WTC11 (cell line): ENCODE results near the gene FAM200A. TPM values are rescaled to one million over a fixed set of nuclear protein-coding genes. Genes with fewer than 3 reads are reported as not detected.

ENCODE experiments used
- ATAC-seq: fragments of 200-7000 bp; cut with Tn5 transposase; 2 replicates; pipeline ENCODE4 v1.10.0; 2021; ENCODE audit warnings: mild to moderate bottlenecking, moderate library complexity
- CTCF ChIA-PET: fragments of 300-600 bp; sonication (Branson Sonifier 250); formaldehyde crosslinking; loops from one replicate; lab custom pipeline; 2021; ENCODE audit warnings: antibody characterized with exemption; lab: Charles Lee
- POLR2A ChIA-PET: fragments of 350-600 bp; sonication (Branson Sonifier 250); formaldehyde crosslinking; loops from one replicate; lab custom pipeline; 2021; ENCODE audit warnings: antibody characterized with exemption; lab: Charles Lee
- DNase-seq: peaks from one replicate; pipeline ENCODE4 v3.0.0; 2021; ENCODE audit warnings: low spot score
- H3K27ac Mint-ChIP-seq: 2 replicates; pipeline ENCODE4 v1.8.0; 2021; ENCODE audit warnings: mixed read lengths
- H3K27me3 Mint-ChIP-seq: 2 replicates; pipeline ENCODE4 v1.8.0; 2021; ENCODE audit warnings: low read depth, mild to moderate bottlenecking, moderate library complexity, mixed read lengths
- H3K36me3 Mint-ChIP-seq: 2 replicates; pipeline ENCODE4 v1.8.0; 2021; ENCODE audit warnings: mixed read lengths
- H3K4me1 Mint-ChIP-seq: 2 replicates; pipeline ENCODE4 v1.8.0; 2022; ENCODE audit warnings: mixed read lengths
- H3K4me3 Mint-ChIP-seq: 2 replicates; pipeline ENCODE4 v1.8.0; 2021; ENCODE audit warnings: mild to moderate bottlenecking, moderate library complexity, mixed read lengths
- H3K9me3 Mint-ChIP-seq: 2 replicates; pipeline ENCODE4 v1.8.0; 2021; ENCODE audit warnings: mixed read lengths
- CBFB ChIP-seq: sonication (generic); formaldehyde crosslinking; IDR thresholded peaks from 2 replicates; pipeline ENCODE4 v1.8.1; 2022; ENCODE audit warnings: mild to moderate bottlenecking, low read depth, missing genetic modification reagents
- FOXJ3 ChIP-seq: sonication (generic); formaldehyde crosslinking; IDR thresholded peaks from 2 replicates; pipeline ENCODE4 v1.9.0; 2021; ENCODE audit warnings: missing genetic modification reagents, mild to moderate bottlenecking, borderline replicate concordance
- IRF2 ChIP-seq: sonication (generic); formaldehyde crosslinking; IDR thresholded peaks from 2 replicates; pipeline ENCODE4 v1.8.0; 2022; ENCODE audit warnings: low read depth, missing genetic modification reagents, borderline replicate concordance
- JAZF1 ChIP-seq: fragments of 250-450 bp; sonication (Bioruptor Pico); IDR thresholded peaks from 2 replicates; pipeline ENCODE4 v1.9.0; 2021; ENCODE audit warnings: moderate library complexity, mild to moderate bottlenecking, inconsistent platforms
- NFATC4 ChIP-seq: fragments of 250-450 bp; sonication (Bioruptor Pico); IDR thresholded peaks from 2 replicates; pipeline ENCODE4 v1.9.0; 2021; ENCODE audit warnings: mild to moderate bottlenecking
- NR3C1 ChIP-seq: sonication (generic); formaldehyde crosslinking; conservative IDR thresholded peaks from 2 replicates; pipeline ENCODE4 v1.8.1; 2023; ENCODE audit warnings: low read depth, mild to moderate bottlenecking, missing genetic modification reagents
- TEAD1 ChIP-seq: sonication (generic); formaldehyde crosslinking; IDR thresholded peaks from 2 replicates; pipeline ENCODE4 v1.8.0; 2022; ENCODE audit warnings: mild to moderate bottlenecking, missing genetic modification reagents
- ZNF263 ChIP-seq: sonication (generic); formaldehyde crosslinking; IDR thresholded peaks from 2 replicates; pipeline ENCODE4 v1.8.1; 2022; ENCODE audit warnings: low read depth, mild to moderate bottlenecking, moderate library complexity, missing genetic modification reagents
- total RNA-seq: library from RNA; stranded (reverse); gene quantifications from 3 replicates; pipeline ENCODE4 v1.2.3, GENCODE V29; 2021
- TF ChIP-seq, protein P1 (sequence below): sonication (generic); formaldehyde crosslinking; IDR thresholded peaks from 2 replicates; pipeline ENCODE4 v1.8.1; 2023; ENCODE audit warnings: mild to moderate bottlenecking, missing genetic modification reagents, borderline replicate concordance
- TF ChIP-seq, protein P2 (sequence below): sonication (generic); formaldehyde crosslinking; IDR thresholded peaks from 2 replicates; pipeline ENCODE4 v1.8.0; 2022; ENCODE audit warnings: mild to moderate bottlenecking, missing genetic modification reagents
- TF ChIP-seq, protein P3 (sequence below): sonication (generic); formaldehyde crosslinking; IDR thresholded peaks from 2 replicates; pipeline ENCODE4 v1.8.1; 2023; ENCODE audit warnings: mild to moderate bottlenecking, missing genetic modification reagents
- TF ChIP-seq, protein P4 (sequence below): sonication (generic); formaldehyde crosslinking; IDR thresholded peaks from 2 replicates; pipeline ENCODE4 v1.8.0; 2023; ENCODE audit warnings: mild to moderate bottlenecking, missing genetic modification reagents
- TF ChIP-seq, protein P5 (sequence below): sonication (generic); formaldehyde crosslinking; IDR thresholded peaks from 2 replicates; pipeline ENCODE4 v1.8.0; 2023; ENCODE audit warnings: missing genetic modification reagents
- TF ChIP-seq, protein P6 (sequence below): sonication (generic); formaldehyde crosslinking; IDR thresholded peaks from 2 replicates; pipeline ENCODE4 v1.8.1; 2022; ENCODE audit warnings: missing genetic modification reagents, borderline replicate concordance
- TF ChIP-seq, protein P7 (sequence below): fragments of 250-450 bp; sonication (Bioruptor Pico); conservative IDR thresholded peaks from 2 replicates; pipeline ENCODE4 v1.9.0; 2021; ENCODE audit warnings: mild to moderate bottlenecking
- TF ChIP-seq, protein P8 (sequence below): sonication (generic); formaldehyde crosslinking; IDR thresholded peaks from 2 replicates; pipeline ENCODE4 v1.8.0; 2022; ENCODE audit warnings: missing genetic modification reagents

The FAM200A gene
- total RNA-seq, 1 experiment from 2014 or later = 5.9 TPM

DNA sequence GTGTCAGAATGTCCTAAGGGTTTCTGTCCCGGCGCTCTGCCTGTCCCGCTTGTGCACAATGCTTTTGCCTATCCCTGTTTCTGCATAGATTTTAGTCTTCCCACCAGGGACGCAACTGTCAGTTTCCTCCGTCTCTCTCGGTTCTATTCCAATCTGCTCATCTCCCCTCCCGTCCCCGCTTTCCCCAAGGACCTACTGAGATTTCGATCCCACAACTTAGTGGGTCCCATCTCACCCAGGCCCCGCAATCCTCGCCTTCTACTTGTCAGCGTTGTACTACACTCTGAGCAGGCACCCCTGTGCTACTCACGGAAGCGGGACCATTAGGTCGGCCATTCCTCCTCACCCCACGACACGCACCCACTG, 6.0 kb upstream of the FAM200A start (continued):
- TF ChIP-seq, protein P1, sequence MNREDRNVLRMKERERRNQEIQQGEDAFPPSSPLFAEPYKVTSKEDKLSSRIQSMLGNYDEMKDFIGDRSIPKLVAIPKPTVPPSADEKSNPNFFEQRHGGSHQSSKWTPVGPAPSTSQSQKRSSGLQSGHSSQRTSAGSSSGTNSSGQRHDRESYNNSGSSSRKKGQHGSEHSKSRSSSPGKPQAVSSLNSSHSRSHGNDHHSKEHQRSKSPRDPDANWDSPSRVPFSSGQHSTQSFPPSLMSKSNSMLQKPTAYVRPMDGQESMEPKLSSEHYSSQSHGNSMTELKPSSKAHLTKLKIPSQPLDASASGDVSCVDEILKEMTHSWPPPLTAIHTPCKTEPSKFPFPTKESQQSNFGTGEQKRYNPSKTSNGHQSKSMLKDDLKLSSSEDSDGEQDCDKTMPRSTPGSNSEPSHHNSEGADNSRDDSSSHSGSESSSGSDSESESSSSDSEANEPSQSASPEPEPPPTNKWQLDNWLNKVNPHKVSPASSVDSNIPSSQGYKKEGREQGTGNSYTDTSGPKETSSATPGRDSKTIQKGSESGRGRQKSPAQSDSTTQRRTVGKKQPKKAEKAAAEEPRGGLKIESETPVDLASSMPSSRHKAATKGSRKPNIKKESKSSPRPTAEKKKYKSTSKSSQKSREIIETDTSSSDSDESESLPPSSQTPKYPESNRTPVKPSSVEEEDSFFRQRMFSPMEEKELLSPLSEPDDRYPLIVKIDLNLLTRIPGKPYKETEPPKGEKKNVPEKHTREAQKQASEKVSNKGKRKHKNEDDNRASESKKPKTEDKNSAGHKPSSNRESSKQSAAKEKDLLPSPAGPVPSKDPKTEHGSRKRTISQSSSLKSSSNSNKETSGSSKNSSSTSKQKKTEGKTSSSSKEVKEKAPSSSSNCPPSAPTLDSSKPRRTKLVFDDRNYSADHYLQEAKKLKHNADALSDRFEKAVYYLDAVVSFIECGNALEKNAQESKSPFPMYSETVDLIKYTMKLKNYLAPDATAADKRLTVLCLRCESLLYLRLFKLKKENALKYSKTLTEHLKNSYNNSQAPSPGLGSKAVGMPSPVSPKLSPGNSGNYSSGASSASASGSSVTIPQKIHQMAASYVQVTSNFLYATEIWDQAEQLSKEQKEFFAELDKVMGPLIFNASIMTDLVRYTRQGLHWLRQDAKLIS (CRISPR knock-in tag) = no peak
- TF ChIP-seq, protein P2, sequence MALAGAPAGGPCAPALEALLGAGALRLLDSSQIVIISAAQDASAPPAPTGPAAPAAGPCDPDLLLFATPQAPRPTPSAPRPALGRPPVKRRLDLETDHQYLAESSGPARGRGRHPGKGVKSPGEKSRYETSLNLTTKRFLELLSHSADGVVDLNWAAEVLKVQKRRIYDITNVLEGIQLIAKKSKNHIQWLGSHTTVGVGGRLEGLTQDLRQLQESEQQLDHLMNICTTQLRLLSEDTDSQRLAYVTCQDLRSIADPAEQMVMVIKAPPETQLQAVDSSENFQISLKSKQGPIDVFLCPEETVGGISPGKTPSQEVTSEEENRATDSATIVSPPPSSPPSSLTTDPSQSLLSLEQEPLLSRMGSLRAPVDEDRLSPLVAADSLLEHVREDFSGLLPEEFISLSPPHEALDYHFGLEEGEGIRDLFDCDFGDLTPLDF (CRISPR knock-in tag) = no peak
- no peak for TF ChIP-seq ZNF263
- no peak for TF ChIP-seq JAZF1 (CRISPR knock-in tag)
- TF ChIP-seq, protein P3, sequence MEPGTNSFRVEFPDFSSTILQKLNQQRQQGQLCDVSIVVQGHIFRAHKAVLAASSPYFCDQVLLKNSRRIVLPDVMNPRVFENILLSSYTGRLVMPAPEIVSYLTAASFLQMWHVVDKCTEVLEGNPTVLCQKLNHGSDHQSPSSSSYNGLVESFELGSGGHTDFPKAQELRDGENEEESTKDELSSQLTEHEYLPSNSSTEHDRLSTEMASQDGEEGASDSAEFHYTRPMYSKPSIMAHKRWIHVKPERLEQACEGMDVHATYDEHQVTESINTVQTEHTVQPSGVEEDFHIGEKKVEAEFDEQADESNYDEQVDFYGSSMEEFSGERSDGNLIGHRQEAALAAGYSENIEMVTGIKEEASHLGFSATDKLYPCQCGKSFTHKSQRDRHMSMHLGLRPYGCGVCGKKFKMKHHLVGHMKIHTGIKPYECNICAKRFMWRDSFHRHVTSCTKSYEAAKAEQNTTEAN = no peak
- no peak for TF ChIP-seq FOXJ3 (CRISPR knock-in tag)
- no peak for TF ChIP-seq IRF2 (CRISPR knock-in tag)
- TF ChIP-seq, protein P4, sequence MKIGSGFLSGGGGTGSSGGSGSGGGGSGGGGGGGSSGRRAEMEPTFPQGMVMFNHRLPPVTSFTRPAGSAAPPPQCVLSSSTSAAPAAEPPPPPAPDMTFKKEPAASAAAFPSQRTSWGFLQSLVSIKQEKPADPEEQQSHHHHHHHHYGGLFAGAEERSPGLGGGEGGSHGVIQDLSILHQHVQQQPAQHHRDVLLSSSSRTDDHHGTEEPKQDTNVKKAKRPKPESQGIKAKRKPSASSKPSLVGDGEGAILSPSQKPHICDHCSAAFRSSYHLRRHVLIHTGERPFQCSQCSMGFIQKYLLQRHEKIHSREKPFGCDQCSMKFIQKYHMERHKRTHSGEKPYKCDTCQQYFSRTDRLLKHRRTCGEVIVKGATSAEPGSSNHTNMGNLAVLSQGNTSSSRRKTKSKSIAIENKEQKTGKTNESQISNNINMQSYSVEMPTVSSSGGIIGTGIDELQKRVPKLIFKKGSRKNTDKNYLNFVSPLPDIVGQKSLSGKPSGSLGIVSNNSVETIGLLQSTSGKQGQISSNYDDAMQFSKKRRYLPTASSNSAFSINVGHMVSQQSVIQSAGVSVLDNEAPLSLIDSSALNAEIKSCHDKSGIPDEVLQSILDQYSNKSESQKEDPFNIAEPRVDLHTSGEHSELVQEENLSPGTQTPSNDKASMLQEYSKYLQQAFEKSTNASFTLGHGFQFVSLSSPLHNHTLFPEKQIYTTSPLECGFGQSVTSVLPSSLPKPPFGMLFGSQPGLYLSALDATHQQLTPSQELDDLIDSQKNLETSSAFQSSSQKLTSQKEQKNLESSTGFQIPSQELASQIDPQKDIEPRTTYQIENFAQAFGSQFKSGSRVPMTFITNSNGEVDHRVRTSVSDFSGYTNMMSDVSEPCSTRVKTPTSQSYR (CRISPR knock-in tag) = no peak
- TF ChIP-seq, protein P5, sequence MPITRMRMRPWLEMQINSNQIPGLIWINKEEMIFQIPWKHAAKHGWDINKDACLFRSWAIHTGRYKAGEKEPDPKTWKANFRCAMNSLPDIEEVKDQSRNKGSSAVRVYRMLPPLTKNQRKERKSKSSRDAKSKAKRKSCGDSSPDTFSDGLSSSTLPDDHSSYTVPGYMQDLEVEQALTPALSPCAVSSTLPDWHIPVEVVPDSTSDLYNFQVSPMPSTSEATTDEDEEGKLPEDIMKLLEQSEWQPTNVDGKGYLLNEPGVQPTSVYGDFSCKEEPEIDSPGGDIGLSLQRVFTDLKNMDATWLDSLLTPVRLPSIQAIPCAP (CRISPR knock-in tag) = no peak
- TF ChIP-seq, protein P6, sequence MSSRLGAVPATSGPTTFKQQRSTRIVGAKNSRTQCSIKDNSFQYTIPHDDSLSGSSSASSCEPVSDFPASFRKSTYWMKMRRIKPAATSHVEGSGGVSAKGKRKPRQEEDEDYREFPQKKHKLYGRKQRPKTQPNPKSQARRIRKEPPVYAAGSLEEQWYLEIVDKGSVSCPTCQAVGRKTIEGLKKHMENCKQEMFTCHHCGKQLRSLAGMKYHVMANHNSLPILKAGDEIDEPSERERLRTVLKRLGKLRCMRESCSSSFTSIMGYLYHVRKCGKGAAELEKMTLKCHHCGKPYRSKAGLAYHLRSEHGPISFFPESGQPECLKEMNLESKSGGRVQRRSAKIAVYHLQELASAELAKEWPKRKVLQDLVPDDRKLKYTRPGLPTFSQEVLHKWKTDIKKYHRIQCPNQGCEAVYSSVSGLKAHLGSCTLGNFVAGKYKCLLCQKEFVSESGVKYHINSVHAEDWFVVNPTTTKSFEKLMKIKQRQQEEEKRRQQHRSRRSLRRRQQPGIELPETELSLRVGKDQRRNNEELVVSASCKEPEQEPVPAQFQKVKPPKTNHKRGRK (CRISPR knock-in tag) = no peak

DNA sequence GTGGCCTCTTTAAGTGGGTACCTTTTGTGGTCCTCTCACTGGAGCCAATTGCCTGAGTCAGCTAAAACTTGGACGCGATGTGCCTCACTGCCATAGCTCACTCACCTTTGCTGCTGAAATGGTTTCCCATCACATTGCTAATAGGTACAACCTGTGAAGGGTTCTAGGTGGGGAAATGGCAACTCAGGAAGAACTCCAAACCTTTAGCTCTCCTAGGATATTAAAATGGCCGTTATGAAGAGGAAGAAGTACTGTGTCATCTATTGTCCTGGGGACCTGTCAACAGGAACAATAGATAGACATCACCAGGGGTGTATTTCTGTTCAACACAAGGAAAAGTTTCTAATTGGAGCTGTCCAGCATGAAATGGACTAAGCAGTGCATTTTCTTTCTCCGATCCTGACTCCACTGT, 5.3 kb upstream of the FAM200A start:
- H3K9me3 Mint-ChIP-seq = no peaks in the 10 kb centered on the region
- no peak for ATAC-seq
- H3K27ac Mint-ChIP-seq = peak overlapping the region; percentile 29
- ChIA-PET POLR2A (interaction anchor here (2.6 kb wide), 1 partner anchor 57 kb away, joined by 8 read pairs; the partner anchor contains the start of gene ZNF394), CTCF (interaction anchor here (3.3 to 3.7 kb wide), 2 partner anchors 32 to 59 kb away, joined by 15 to 16 read pairs; partner anchors contain the start of gene ZSCAN25)
- H3K4me3 Mint-ChIP-seq = peak overlapping the region; percentile 98
- no peaks in the 10 kb centered on the region for H3K27me3 Mint-ChIP-seq
- H3K4me1 Mint-ChIP-seq = peaks cover 11% of the 10 kb centered on the region
- peaks cover 21% of the 10 kb centered on the region for H3K36me3 Mint-ChIP-seq
- no peak for DNase-seq
- TF ChIP-seq NFATC4 (CRISPR knock-in tag) (no peak), CBFB (no peak), NR3C1 (CRISPR knock-in tag) (no peak), TEAD1 (CRISPR knock-in tag) (no peak)
- TF ChIP-seq, protein P7, sequence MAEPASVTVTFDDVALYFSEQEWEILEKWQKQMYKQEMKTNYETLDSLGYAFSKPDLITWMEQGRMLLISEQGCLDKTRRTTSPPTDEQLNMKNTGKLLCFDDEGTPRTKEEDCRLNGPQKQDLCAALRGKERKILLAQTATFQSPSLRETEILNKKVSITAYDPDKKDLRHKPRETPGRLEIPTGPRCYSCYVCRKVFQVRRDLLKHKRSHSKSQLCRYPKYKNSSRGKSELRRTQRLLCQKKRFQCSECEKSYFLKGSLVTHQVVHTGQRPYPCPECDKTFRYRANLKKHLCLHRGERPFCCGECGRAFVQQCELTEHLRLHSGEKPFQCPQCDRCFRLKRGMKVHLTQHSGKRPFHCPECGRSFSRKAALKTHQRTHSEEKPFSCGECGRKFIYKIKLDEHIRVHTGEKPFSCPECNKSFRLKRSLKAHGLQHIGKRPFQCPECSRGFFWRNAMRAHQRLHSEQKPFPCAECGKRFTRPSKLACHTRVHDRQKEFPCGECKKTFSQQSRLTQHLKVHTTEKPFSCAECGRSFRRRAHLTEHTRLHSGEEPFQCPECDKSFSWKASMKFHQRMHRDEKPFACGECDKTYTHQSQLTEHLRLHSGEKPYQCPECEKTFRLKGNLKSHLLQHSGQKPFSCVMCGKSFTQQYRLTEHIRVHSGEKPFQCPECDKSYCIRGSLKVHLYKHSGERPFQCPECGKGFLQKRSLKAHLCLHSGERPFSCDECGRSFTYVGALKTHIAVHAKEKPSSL (CRISPR knock-in tag) = no peak
- TF ChIP-seq, protein P8, sequence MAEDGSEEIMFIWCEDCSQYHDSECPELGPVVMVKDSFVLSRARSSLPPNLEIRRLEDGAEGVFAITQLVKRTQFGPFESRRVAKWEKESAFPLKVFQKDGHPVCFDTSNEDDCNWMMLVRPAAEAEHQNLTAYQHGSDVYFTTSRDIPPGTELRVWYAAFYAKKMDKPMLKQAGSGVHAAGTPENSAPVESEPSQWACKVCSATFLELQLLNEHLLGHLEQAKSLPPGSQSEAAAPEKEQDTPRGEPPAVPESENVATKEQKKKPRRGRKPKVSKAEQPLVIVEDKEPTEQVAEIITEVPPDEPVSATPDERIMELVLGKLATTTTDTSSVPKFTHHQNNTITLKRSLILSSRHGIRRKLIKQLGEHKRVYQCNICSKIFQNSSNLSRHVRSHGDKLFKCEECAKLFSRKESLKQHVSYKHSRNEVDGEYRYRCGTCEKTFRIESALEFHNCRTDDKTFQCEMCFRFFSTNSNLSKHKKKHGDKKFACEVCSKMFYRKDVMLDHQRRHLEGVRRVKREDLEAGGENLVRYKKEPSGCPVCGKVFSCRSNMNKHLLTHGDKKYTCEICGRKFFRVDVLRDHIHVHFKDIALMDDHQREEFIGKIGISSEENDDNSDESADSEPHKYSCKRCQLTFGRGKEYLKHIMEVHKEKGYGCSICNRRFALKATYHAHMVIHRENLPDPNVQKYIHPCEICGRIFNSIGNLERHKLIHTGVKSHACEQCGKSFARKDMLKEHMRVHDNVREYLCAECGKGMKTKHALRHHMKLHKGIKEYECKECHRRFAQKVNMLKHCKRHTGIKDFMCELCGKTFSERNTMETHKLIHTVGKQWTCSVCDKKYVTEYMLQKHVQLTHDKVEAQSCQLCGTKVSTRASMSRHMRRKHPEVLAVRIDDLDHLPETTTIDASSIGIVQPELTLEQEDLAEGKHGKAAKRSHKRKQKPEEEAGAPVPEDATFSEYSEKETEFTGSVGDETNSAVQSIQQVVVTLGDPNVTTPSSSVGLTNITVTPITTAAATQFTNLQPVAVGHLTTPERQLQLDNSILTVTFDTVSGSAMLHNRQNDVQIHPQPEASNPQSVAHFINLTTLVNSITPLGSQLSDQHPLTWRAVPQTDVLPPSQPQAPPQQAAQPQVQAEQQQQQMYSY (CRISPR knock-in tag) = no peak
- TF ChIP-seq, protein P6 (CRISPR knock-in tag) = no peak
